Measurements from ENCODE around the gene WDR19.
A peak's percentile ranks its signal among the peaks of the same experiment; 100 is the strongest.

Gene WDR19

DNA sequence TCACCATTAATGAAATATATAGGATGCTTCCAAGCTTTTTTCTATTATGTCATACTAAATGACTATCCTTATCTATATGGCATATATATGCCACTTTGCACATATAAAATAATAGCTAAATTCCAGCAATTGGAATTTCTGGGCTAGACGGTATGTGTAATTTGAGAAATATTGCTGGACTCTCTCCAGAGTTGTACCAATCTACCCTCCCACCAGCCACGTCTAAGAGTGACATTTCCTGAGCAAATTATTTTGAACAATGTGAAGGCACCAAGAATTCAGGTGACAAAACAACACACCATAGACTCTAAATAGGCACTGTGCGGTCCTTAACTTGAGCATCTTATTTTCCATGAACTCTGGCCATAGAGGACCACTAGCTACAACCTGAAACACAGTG, 121.5 kb downstream of the WDR19 start:
- no peak for DNase-seq (ENCODE audit: low spot score)

DNA sequence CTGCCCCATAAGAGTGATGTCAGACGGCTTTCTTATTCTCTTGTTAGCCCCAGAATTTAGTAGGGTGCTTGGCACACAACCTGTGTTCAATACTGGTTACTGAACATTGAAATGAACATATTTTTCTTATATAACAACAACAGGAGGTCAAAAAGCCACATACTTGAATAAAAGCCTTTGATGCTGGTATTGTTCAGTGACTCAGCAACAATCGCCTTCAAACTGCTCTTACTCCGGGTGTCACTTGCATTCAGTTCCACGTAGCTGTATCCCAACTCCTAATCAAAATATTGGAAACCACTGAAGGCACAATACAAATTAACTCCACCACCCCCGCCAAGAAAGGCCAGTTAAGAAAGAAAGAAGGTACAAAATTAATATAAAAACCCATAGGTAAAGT, 122.3 kb downstream of the WDR19 start:
- DNase-seq (ENCODE audit: low spot score): no peak

DNA sequence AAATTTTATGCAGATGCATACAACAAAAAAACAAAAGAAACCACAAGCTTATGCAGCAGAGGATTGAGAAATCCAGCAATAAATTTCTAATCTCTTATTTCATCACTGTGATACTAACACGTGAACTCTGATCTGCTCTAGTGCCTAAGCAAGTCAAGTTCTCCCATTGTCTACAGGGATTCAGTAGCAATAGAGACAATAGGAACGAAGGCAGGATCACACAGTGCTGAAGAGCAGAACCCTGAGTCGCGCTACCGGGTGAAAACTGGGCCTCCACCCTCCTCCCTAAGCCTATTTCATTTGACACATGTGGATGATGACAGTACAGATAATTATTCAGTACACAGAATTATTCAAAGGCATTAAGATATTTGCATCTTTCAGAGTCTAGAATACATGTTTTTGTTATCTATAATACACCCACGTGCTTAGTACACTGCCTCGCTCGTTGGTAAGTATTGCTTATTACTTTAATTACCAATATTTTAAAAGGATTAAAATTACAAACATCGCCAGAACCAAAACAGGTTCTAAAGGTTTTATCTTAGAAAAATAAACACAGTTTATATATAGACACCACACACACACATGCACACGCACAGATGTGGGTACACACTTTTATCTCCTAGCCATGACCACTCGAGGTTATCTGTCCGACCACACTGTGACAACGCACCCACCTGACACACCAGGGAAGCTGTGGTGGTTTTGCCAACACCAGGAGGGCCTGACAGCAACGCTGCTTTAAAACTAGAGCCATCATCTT, 123.8 kb downstream of the WDR19 start:
- no peak for DNase-seq (ENCODE audit: low spot score)

DNA sequence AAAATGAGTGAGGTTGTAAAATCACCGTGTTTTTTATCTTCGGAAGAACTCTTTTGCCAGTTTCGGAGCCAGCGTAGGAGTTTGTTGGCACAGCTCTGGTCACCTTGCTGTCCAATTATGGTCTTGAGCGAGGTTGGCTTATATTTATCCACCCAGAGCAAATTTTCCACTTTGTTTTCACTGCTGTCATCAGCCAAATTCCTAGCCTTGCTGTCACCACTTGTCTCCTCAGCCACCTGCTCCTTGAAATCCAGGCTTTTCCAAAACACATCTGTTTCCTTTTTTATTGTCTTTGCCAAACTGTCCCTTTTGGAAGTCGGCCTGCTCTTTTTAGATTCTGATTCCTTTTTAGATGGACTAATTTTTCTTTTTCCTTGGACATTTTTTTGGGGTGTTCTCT, 126.3 kb downstream of the WDR19 start:
- no peak for DNase-seq (ENCODE audit: low spot score)

DNA sequence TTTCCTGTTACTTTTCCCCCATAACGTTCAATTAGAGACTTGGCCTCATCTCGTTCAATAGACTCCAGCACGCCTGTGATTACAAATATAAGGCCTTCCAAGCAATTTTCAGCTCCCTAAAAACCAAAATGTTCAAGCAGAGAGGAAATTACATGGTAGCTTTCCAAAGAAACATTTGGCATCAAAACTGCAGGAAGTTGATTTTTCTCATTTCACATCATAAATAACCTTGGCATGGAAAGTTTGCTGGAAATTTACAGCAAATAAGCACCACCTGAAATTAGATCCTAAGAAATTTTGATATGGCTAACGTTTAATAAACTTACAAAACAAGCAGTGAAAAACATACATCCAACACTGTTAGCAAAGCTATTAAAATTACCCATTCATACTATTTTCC, 130.5 kb downstream of the WDR19 start:
- DNase-seq (ENCODE audit: low spot score): no peak

DNA sequence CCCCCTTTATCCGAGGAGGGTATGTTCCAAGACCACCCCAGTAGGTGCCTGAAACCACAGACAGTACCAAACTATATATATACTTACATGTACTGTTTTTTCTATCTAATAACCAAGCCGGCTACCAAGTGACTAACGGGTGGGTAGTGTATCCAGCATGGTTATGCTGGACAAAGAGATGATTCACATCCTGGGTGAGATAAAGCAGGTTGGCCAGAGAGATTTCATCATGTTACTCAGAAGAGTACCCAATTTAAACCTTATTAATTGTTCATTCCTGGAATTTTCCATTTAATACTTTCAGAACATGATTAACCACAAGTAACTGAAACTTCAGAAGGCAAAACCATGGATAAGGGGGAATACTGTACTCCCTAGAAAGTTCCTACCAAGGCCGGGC, 137.3 kb downstream of the WDR19 start:
- peak; percentile 94 for DNase-seq (ENCODE audit: low spot score)

DNA sequence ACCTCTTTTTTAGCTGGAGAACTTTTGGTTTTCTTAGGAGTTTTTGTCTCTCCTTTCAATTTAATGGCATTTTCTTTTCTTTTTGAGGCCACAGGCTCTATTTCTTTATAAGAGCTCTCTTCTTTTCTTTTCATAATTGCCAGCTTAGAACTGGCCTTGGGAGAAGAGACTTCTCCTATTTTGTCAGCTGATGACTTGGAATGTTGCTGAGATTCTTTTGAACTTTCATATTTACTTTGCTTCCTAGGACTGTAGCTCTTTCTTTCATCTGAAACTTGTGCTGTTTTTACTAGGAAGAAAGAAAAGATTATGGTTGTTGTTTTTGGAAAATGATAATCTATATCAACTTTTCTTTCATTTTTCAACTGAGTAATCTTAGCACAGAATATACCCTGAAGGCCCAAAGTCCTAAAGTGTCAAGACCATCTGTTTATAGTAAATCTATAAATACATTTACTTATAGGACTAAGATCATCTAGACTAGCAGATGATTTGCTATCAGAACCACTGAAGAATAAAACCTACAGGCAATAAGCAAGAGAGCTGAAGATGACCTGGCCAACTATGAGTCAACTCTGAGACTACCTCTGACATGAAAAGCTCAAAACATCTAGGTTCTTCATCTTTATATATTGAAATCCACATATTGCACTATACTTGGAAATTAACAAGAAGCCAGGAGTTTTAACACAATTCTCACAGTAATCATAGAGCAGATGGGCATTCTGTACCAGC, 138.2 kb downstream of the WDR19 start:
- DNase-seq (ENCODE audit: low spot score): peak; percentile 42

DNA sequence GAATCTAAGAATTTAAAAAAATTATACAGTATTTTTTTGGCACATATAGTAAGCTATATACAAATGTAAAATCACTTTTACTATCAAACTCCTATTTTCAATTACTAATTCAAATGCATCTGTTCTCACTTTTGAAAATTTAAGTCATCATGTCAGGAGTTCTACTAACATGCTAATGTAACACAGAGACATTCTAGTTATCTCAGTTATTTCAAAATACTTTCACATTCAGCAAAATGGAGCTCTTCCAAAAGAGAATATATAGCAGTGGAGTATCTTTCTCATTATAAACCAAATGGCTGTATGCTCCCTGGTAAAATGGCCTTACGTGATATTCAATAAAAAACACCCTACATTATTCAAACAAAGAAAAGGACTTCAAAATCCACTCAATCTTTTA, 141.5 kb downstream of the WDR19 start:
- no peak for DNase-seq (ENCODE audit: low spot score)

DNA sequence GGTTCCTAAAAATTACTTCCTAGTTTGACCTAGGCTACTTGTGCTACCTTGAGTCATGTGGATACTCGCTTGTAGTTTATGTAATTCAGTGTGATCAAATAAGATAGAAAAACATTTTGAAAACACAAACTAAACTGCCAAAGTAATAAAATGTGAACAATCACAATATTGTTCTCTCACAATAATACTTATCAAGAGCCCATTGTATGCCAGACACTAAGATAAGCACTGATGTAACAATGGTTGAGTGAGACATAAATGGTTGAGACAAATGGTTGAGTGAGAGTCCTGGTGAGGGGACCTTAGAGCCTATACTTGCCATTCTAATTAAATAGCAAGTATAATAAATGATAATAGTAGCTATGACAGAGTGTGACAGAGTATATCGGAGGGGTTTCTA, 142.1 kb downstream of the WDR19 start:
- no peak for DNase-seq (ENCODE audit: low spot score)

DNA sequence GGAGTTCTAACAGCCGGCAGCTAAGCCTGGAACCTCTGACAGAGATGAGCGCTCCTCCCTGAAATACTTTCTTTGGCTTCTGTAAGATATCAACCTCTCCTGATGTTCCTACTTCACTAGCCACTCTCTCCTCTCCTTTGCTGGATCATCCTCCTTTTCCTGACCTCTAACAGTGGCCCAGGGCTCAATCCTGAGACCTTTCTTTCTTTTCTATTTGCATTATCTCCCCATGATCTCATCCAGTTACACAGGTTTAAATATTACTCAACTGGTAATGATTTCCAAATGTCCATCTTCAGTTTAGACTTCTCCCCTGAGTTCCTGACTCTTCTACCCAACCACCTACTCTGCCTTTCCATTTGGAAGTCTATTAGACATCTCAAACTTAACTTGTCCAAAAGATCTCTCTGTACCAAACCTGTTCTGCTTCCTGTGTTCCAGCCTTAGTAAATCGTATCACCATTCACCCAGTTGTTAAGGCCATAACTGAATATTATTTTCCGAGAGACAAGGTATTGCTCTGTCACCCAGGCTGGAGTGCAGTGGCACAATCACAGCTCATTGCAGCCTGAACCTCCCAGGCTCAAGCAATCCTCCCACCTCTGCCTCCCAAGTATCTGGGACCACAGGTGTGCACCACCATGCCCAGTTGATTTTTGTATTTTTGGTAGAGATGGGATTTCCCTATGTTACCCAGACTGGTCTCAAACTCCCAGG, 142.7 kb downstream of the WDR19 start:
- peak; percentile 60 for DNase-seq (ENCODE audit: low spot score)

DNA sequence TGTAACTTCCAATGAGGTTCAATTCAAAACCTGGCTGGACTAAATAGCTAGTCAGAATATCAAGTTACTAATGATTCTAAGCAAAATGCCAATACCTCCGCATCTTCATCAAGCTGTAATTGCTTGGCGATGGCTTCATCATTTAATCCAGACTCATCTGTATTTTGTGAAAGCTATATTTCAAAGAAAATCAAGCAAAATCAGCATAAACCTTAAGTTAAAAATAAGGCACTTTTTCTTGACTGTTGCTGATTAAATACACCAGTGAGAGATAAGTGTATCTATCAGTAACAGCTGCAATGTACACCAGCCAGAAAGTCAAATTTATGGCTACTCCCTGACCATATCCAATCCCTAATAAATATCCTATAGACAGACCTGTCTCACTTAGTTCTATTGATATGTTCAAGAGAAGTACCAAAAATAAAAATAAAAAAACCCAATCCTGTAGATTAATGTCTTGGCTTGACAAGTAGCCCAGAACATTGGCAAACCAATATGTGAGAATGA, 144.2 kb downstream of the WDR19 start:
- DNase-seq (ENCODE audit: low spot score): no peak

DNA sequence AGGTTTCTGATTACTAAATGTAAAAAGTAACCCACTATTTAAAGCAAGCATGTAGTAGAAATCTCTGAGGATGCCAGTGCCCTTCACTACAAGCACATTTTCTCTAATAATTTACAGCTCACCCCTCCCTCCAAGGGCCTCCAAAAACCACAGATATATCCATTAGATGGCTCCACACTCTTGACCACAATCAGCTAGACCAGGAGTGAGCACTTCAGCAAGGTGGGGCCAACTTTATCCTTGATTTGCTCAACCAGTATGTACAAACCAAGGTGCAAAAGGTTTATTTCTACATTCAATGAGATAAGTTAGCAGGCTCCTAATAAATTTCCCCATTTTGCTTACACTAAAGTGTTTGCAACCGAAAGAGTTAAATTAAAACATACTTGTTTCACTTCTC, 148.0 kb downstream of the WDR19 start:
- peak; percentile 44 for DNase-seq (ENCODE audit: low spot score)

DNA sequence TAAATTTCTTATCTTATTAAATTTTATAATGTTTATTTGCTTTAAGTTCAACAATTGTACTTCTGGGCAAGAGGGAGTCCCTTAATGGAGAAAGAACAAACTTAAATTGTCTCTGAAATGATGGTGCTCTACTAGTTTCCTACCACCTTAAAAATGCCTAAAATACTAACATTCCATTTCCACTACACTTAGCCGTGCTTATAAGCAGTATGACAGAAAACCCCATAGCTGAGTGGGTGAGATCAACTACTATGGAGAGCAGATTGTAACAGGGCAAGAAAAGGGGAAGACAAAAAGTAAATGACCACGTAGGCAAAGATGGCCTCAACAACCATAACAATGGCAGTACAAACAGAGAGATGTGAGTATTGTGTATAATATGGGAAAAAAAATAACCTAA, 148.9 kb downstream of the WDR19 start:
- DNase-seq (ENCODE audit: low spot score): no peak
